Neural cell (in vitro differentiated cells): ENCODE data around the gene IYD. TPM values are rescaled to one million over a fixed set of nuclear protein-coding genes. Genes with fewer than 3 reads are reported as not detected.

Experiments
- H2AFZ ChIP-seq: fragments of 200-600, 300-800 bp; sonication (generic), shearing (Covaris generic); 2 replicates; pipeline ENCODE4 v1.6.0; 2014; ENCODE audit warnings: low read depth, mild to moderate bottlenecking, antibody characterized with exemption, low read length, moderate library complexity
- H3F3A ChIP-seq: fragments of 200-600 bp; shearing (Covaris generic); 2 replicates; pipeline ENCODE4 v1.6.1; 2016; ENCODE audit warnings: mild to moderate bottlenecking, moderate library complexity, mixed read lengths, antibody characterized with exemption, low read length; ENCODE audit not compliant: insufficient read depth, poor library complexity, severe bottlenecking
- H3K27ac ChIP-seq: fragments of 200-600, 300-800 bp; sonication (generic), shearing (Covaris generic); 2 replicates; pipeline ENCODE4 v1.5.1; 2014; ENCODE audit warnings: mild to moderate bottlenecking, low read length, moderate library complexity
- H3K27me3 ChIP-seq: fragments of 300-800, 200-600 bp; sonication (generic), shearing (Covaris generic); 2 replicates; pipeline ENCODE4 v1.6.0; 2014; ENCODE audit warnings: mild to moderate bottlenecking, low read depth, low read length, moderate library complexity; ENCODE audit not compliant: insufficient read depth
- H3K36me3 ChIP-seq: fragments of 300-800, 200-600 bp; sonication (generic), shearing (Covaris generic); 2 replicates; pipeline ENCODE4 v1.5.1; 2014; ENCODE audit warnings: mild to moderate bottlenecking, antibody characterized with exemption, low read length, moderate library complexity; ENCODE audit not compliant: insufficient read depth
- H3K4me2 ChIP-seq: fragments of 300-800, 200-600 bp; sonication (generic), shearing (Covaris generic); 2 replicates; pipeline ENCODE4 v1.6.0; 2014; ENCODE audit warnings: mild to moderate bottlenecking, low read length
- H3K4me3 ChIP-seq: fragments of 300-800, 200-600 bp; sonication (generic), shearing (Covaris generic); 2 replicates; pipeline ENCODE4 v1.5.1; 2014; ENCODE audit warnings: mild to moderate bottlenecking, low read length, moderate library complexity
- H3K79me2 ChIP-seq: fragments of 200-600 bp; shearing (Covaris generic); replicated peaks from 2 replicates; pipeline ENCODE4 v1.6.0; 2014; ENCODE audit warnings: mild to moderate bottlenecking, low read length, moderate library complexity; ENCODE audit not compliant: insufficient read depth
- H3K9ac ChIP-seq: fragments of 300-800, 200-600 bp; sonication (generic), shearing (Covaris generic); 2 replicates; pipeline ENCODE4 v1.6.1; 2016; ENCODE audit warnings: mild to moderate bottlenecking, low read length, mixed read lengths
- H3K9me2 ChIP-seq: fragments of 200-600 bp; shearing (Covaris generic); 2 replicates; pipeline ENCODE4 v1.6.1; 2016; ENCODE audit warnings: mild to moderate bottlenecking, low read length, mixed read lengths; ENCODE audit not compliant: insufficient read depth
- H3K9me3 ChIP-seq: fragments of 200-600, 300-800 bp; sonication (generic), shearing (Covaris generic); 2 replicates; pipeline ENCODE4 v1.6.1; 2016; ENCODE audit warnings: mild to moderate bottlenecking, mixed run types, low read length, moderate library complexity, mixed read lengths
- H4K20me1 ChIP-seq: fragments of 200-600 bp; shearing (Covaris generic); 2 replicates; pipeline ENCODE4 v1.6.1; 2016; ENCODE audit warnings: mild to moderate bottlenecking, mixed run types; ENCODE audit not compliant: insufficient read depth
- CTCF ChIP-seq: fragments of 450-650 bp; IDR thresholded peaks from 2 replicates; pipeline ENCODE4 v1.5.1; 2014; ENCODE audit warnings: antibody characterized with exemption, mild to moderate bottlenecking, moderate library complexity; ENCODE audit not compliant: poor library complexity, severe bottlenecking
- EP300 ChIP-seq: fragments of 450-650 bp; conservative IDR thresholded peaks from 2 replicates; pipeline ENCODE4 v1.6.1; 2014; ENCODE audit warnings: antibody characterized with exemption, mild to moderate bottlenecking, moderate library complexity; ENCODE audit not compliant: poor library complexity, severe bottlenecking
- EZH2 ChIP-seq: fragments of 200-600, 300-800 bp; shearing (Covaris generic), sonication (generic); IDR thresholded peaks from 2 replicates; pipeline ENCODE4 v1.6.1; 2014; ENCODE audit warnings: antibody characterized with exemption, low read length, borderline replicate concordance, mild to moderate bottlenecking; ENCODE audit not compliant: insufficient read depth, poor library complexity, severe bottlenecking
- MXI1 ChIP-seq: fragments of 450-650 bp; conservative IDR thresholded peaks from 2 replicates; pipeline ENCODE4 v1.6.1; 2014; ENCODE audit warnings: antibody characterized with exemption, mild to moderate bottlenecking; ENCODE audit not compliant: poor library complexity, severe bottlenecking
- POLR2AphosphoS5 ChIP-seq: IDR thresholded peaks from 2 replicates; pipeline ENCODE4 v1.6.1; 2012
- RAD21 ChIP-seq: fragments of 450-650 bp; conservative IDR thresholded peaks from 2 replicates; pipeline ENCODE4 v1.6.1; 2014; ENCODE audit warnings: antibody characterized with exemption, mild to moderate bottlenecking, moderate library complexity
- REST ChIP-seq: IDR thresholded peaks from 2 replicates; pipeline ENCODE4 v1.6.1; 2012; ENCODE audit warnings: borderline replicate concordance
- SMC3 ChIP-seq: fragments of 450-650 bp; conservative IDR thresholded peaks from 2 replicates; pipeline ENCODE4 v1.6.1; 2014; ENCODE audit warnings: antibody characterized with exemption, mild to moderate bottlenecking, moderate library complexity; ENCODE audit not compliant: poor library complexity
- TAF1 ChIP-seq: IDR thresholded peaks from 2 replicates; pipeline ENCODE4 v1.6.1; 2012; ENCODE audit warnings: low read depth
- polyA plus RNA-seq: library from polyadenylated mRNA; depleted of rRNA; stranded (reverse); fragments of >200 nt; gene quantifications from 2 replicates; pipeline ENCODE4 v1.2.3, GENCODE V29; 2014

Gene IYD
- polyA plus RNA-seq, 1 donor from 2014 or later = not detected

GRCh38 chr6:150346346-150346745 is 22.5 kb upstream of the IYD start:
- Histone ChIP-seq H3K27me3 (no peaks in the 10 kb centered on the region), H3K9me3 (no peaks in the 10 kb centered on the region), H3K79me2 (no peaks in the 10 kb centered on the region), H2AFZ (no peak overlapping the region), H3K4me2 (no peak overlapping the region), H3K36me3 (no peaks in the 10 kb centered on the region), H3K9ac (no peak overlapping the region), H3K9me2 (no peaks in the 10 kb centered on the region), H3F3A (no peaks in the 10 kb centered on the region), H3K27ac (no peak overlapping the region), H4K20me1 (no peaks in the 10 kb centered on the region), H3K4me3 (no peak overlapping the region)
- TF ChIP-seq POLR2AphosphoS5 (no peak), REST (no peak), EP300 (no peak), RAD21 (no peak), CTCF (no peak), EZH2 (no peak), TAF1 (no peak), SMC3 (no peak), MXI1 (no peak)

GRCh38 chr6:150347845-150348244 is 21.0 kb upstream of the IYD start:
- Histone ChIP-seq H3K9me2 (no peaks in the 10 kb centered on the region), H2AFZ (no peak overlapping the region), H3K27me3 (no peaks in the 10 kb centered on the region), H3K9me3 (no peaks in the 10 kb centered on the region), H3K79me2 (no peaks in the 10 kb centered on the region), H3K36me3 (no peaks in the 10 kb centered on the region), H4K20me1 (no peaks in the 10 kb centered on the region), H3F3A (no peaks in the 10 kb centered on the region), H3K27ac (no peak overlapping the region), H3K4me3 (no peak overlapping the region), H3K4me2 (no peak overlapping the region), H3K9ac (no peak overlapping the region)
- no peak for TF ChIP-seq TAF1
- no peak for TF ChIP-seq RAD21
- TF ChIP-seq EP300 = no peak
- no peak for TF ChIP-seq CTCF
- no peak for TF ChIP-seq SMC3
- TF ChIP-seq REST = no peak
- no peak for TF ChIP-seq MXI1
- no peak for TF ChIP-seq POLR2AphosphoS5
- TF ChIP-seq EZH2 = no peak
